Measurements from ENCODE around the gene CD164L2.
"Not testable (repeated sequence)": the region's sequence is repeated elsewhere in the genome, so short reads cannot be mapped to it uniquely, and the experiment has no call there.

The CD164L2 gene

GRCh38 chr1:27413004-27413403, 29.9 kb upstream of the CD164L2 start:
- peaks cover 15% of the 10 kb centered on the region for H3K4me1 Mint-ChIP-seq (ENCODE audit: low read depth)
- no peak overlapping the region for H3K27ac Mint-ChIP-seq
- H3K4me3 Mint-ChIP-seq: no peak overlapping the region
- no peaks in the 10 kb centered on the region for H3K27me3 Mint-ChIP-seq (ENCODE audit: low read depth)
- H3K9me3 Mint-ChIP-seq: no peaks in the 10 kb centered on the region
- peaks cover 64% of the 10 kb centered on the region for H3K36me3 Mint-ChIP-seq (ENCODE audit: low read depth)

GRCh38 chr1:27412502-27412901, 29.4 kb upstream of the CD164L2 start:
- H3K36me3 Mint-ChIP-seq (ENCODE audit: low read depth): peaks cover 66% of the 10 kb centered on the region
- no peaks in the 10 kb centered on the region for H3K27me3 Mint-ChIP-seq (ENCODE audit: low read depth)
- H3K4me3 Mint-ChIP-seq: no peak overlapping the region
- H3K4me1 Mint-ChIP-seq (ENCODE audit: low read depth): peaks cover 14% of the 10 kb centered on the region
- H3K9me3 Mint-ChIP-seq: no peaks in the 10 kb centered on the region
- no peak overlapping the region for H3K27ac Mint-ChIP-seq

- Mint-ChIP-seq H3K27ac (no peak overlapping the region), H3K27me3 (ENCODE audit: low read depth) (no peaks in the 10 kb centered on the region), H3K4me1 (ENCODE audit: low read depth) (no peaks in the 10 kb centered on the region), H3K36me3 (ENCODE audit: low read depth) (peaks cover 54% of the 10 kb centered on the region), H3K4me3 (no peak overlapping the region), H3K9me3 (no peaks in the 10 kb centered on the region)
Measured at GRCh38 chr1:27410709-27411108, 27.6 kb upstream of the CD164L2 start.

GRCh38 chr1:27409669-27410068, 26.5 kb upstream of the CD164L2 start:
- peaks cover 45% of the 10 kb centered on the region for H3K36me3 Mint-ChIP-seq (ENCODE audit: low read depth)
- no peak overlapping the region for H3K27ac Mint-ChIP-seq
- no peaks in the 10 kb centered on the region for H3K4me1 Mint-ChIP-seq (ENCODE audit: low read depth)
- H3K27me3 Mint-ChIP-seq (ENCODE audit: low read depth): no peaks in the 10 kb centered on the region
- no peak overlapping the region for H3K4me3 Mint-ChIP-seq
- H3K9me3 Mint-ChIP-seq: no peaks in the 10 kb centered on the region

GRCh38 chr1:27408151-27408550, 25.0 kb upstream of the CD164L2 start:
- Mint-ChIP-seq H3K27me3 (ENCODE audit: low read depth) (no peaks in the 10 kb centered on the region), H3K4me1 (ENCODE audit: low read depth) (peaks cover 2% of the 10 kb centered on the region), H3K9me3 (no peaks in the 10 kb centered on the region), H3K36me3 (ENCODE audit: low read depth) (peaks cover 36% of the 10 kb centered on the region), H3K27ac (no peak overlapping the region), H3K4me3 (no peak overlapping the region)

- not testable (repeated sequence) for H3K27me3 Mint-ChIP-seq (ENCODE audit: low read depth); H3K4me3 Mint-ChIP-seq; H3K4me1 Mint-ChIP-seq (ENCODE audit: low read depth); H3K9me3 Mint-ChIP-seq; H3K27ac Mint-ChIP-seq
- H3K36me3 Mint-ChIP-seq (ENCODE audit: low read depth): peaks cover 28% of the 10 kb centered on the region
Measured at GRCh38 chr1:27406791-27407190, 23.7 kb upstream of the CD164L2 start.

- H3K36me3 Mint-ChIP-seq (ENCODE audit: low read depth): peaks cover 28% of the 10 kb centered on the region
- H3K4me1 Mint-ChIP-seq (ENCODE audit: low read depth): peaks cover 2% of the 10 kb centered on the region
- no peak overlapping the region for H3K4me3 Mint-ChIP-seq
- H3K27me3 Mint-ChIP-seq (ENCODE audit: low read depth): no peaks in the 10 kb centered on the region
- H3K27ac Mint-ChIP-seq: no peak overlapping the region
- H3K9me3 Mint-ChIP-seq: no peaks in the 10 kb centered on the region
Measured at GRCh38 chr1:27406362-27406680, 23.2 kb upstream of the CD164L2 start.

GRCh38 chr1:27405598-27406361, 22.6 kb upstream of the CD164L2 start:
- not testable (repeated sequence) for H3K4me3 Mint-ChIP-seq; H3K27ac Mint-ChIP-seq; H3K4me1 Mint-ChIP-seq (ENCODE audit: low read depth); H3K9me3 Mint-ChIP-seq; H3K27me3 Mint-ChIP-seq (ENCODE audit: low read depth)
- H3K36me3 Mint-ChIP-seq (ENCODE audit: low read depth): peaks cover 26% of the 10 kb centered on the region

GRCh38 chr1:27405074-27405473, 21.9 kb upstream of the CD164L2 start:
- Mint-ChIP-seq H3K9me3 (no peaks in the 10 kb centered on the region), H3K4me3 (no peak overlapping the region), H3K27me3 (ENCODE audit: low read depth) (no peaks in the 10 kb centered on the region), H3K36me3 (ENCODE audit: low read depth) (peaks cover 20% of the 10 kb centered on the region), H3K4me1 (ENCODE audit: low read depth) (peaks cover 2% of the 10 kb centered on the region), H3K27ac (no peak overlapping the region)

- peaks cover 2% of the 10 kb centered on the region for H3K4me1 Mint-ChIP-seq (ENCODE audit: low read depth)
Measured at GRCh38 chr1:27403931-27404330, 20.8 kb upstream of the CD164L2 start.

GRCh38 chr1:27403065-27403726, 20.1 kb upstream of the CD164L2 start:
- H3K4me3 Mint-ChIP-seq: no peak overlapping the region

More at GRCh38 chr1:27403931-27404330, 20.8 kb upstream of the CD164L2 start:
- Mint-ChIP-seq H3K27ac (peak overlapping the region; percentile 50), H3K9me3 (no peaks in the 10 kb centered on the region), H3K27me3 (ENCODE audit: low read depth) (no peaks in the 10 kb centered on the region), H3K36me3 (ENCODE audit: low read depth) (peaks cover 19% of the 10 kb centered on the region), H3K4me3 (no peak overlapping the region)

GRCh38 chr1:27402349-27402754, 19.2 kb upstream of the CD164L2 start:
- H3K9me3 Mint-ChIP-seq: no peaks in the 10 kb centered on the region
- H3K27me3 Mint-ChIP-seq (ENCODE audit: low read depth): no peaks in the 10 kb centered on the region
- H3K4me1 Mint-ChIP-seq (ENCODE audit: low read depth): peaks cover 2% of the 10 kb centered on the region
- peaks cover 6% of the 10 kb centered on the region for H3K36me3 Mint-ChIP-seq (ENCODE audit: low read depth)
- H3K27ac Mint-ChIP-seq: no peak overlapping the region
- no peak overlapping the region for H3K4me3 Mint-ChIP-seq

More at GRCh38 chr1:27403065-27403726, 20.1 kb upstream of the CD164L2 start:
- no peak overlapping the region for H3K27ac Mint-ChIP-seq
- no peaks in the 10 kb centered on the region for H3K27me3 Mint-ChIP-seq (ENCODE audit: low read depth)
- no peaks in the 10 kb centered on the region for H3K9me3 Mint-ChIP-seq
- peaks cover 2% of the 10 kb centered on the region for H3K4me1 Mint-ChIP-seq (ENCODE audit: low read depth)
- peaks cover 13% of the 10 kb centered on the region for H3K36me3 Mint-ChIP-seq (ENCODE audit: low read depth)

GRCh38 chr1:27400963-27401341, 17.8 kb upstream of the CD164L2 start:
- Mint-ChIP-seq H3K36me3 (ENCODE audit: low read depth) (peaks cover 3% of the 10 kb centered on the region), H3K27me3 (ENCODE audit: low read depth) (no peaks in the 10 kb centered on the region), H3K4me1 (ENCODE audit: low read depth) (peaks cover 2% of the 10 kb centered on the region), H3K27ac (no peak overlapping the region), H3K9me3 (no peaks in the 10 kb centered on the region), H3K4me3 (no peak overlapping the region)

- H3K36me3 Mint-ChIP-seq (ENCODE audit: low read depth): peaks cover 3% of the 10 kb centered on the region
- H3K9me3 Mint-ChIP-seq: no peaks in the 10 kb centered on the region
- peaks cover 2% of the 10 kb centered on the region for H3K4me1 Mint-ChIP-seq (ENCODE audit: low read depth)
- no peaks in the 10 kb centered on the region for H3K27me3 Mint-ChIP-seq (ENCODE audit: low read depth)
- H3K27ac Mint-ChIP-seq: no peak overlapping the region
- H3K4me3 Mint-ChIP-seq: no peak overlapping the region
Measured at GRCh38 chr1:27400082-27400962, 17.2 kb upstream of the CD164L2 start.

Measured in T-helper 1 cell treated with Interleukin-12 subunit alpha and Interleukin-12 subunit beta and Interleukin-4 antibody, amounts not matched to agents 30 μg/mL and 1 μg/mL, for 36 hours (primary cell).